Stimulated activated naive CD4-positive, alpha-beta T cell treated with Interleukin-2 at 50 U/mL for 16 hours (primary cell): Measurements from ENCODE around the gene KCNQ1.

Experiments
- DNase-seq: peaks from one replicate; lab custom pipeline; 2025; lab: John Stamatoyannopoulos, UW

The KCNQ1 gene

GRCh38 chr11:2581151-2581930, 136.5 kb downstream of the KCNQ1 start:
- DNase-seq = no peak

- DNase-seq = no peak
Observed at GRCh38 chr11:2581931-2582350, 137.1 kb downstream of the KCNQ1 start.

- no peak for DNase-seq
Observed at GRCh38 chr11:2582351-2582945, 137.6 kb downstream of the KCNQ1 start.

GRCh38 chr11:2582946-2583604, 138.3 kb downstream of the KCNQ1 start:
- DNase-seq = no peak

- no peak for DNase-seq
Observed at GRCh38 chr11:2583605-2583958, 138.8 kb downstream of the KCNQ1 start.

- DNase-seq = no peak
Observed at GRCh38 chr11:2584434-2584811, 139.6 kb downstream of the KCNQ1 start.

GRCh38 chr11:2584812-2585565, 140.2 kb downstream of the KCNQ1 start:
- no peak for DNase-seq

- DNase-seq = no peak
Observed at GRCh38 chr11:2585566-2586086, 140.8 kb downstream of the KCNQ1 start.

- no peak for DNase-seq
Observed at GRCh38 chr11:2586087-2586792, 141.4 kb downstream of the KCNQ1 start.

GRCh38 chr11:2586793-2587131, 142.0 kb downstream of the KCNQ1 start:
- no peak for DNase-seq

- DNase-seq = no peak
Observed at GRCh38 chr11:2587132-2587930, 142.5 kb downstream of the KCNQ1 start.

- DNase-seq = no peak
Observed at GRCh38 chr11:2587976-2588748, 143.4 kb downstream of the KCNQ1 start.

- no peak for DNase-seq
Observed at GRCh38 chr11:2588809-2589537, 144.2 kb downstream of the KCNQ1 start.

- no peak for DNase-seq
Observed at GRCh38 chr11:2589538-2589934, 144.7 kb downstream of the KCNQ1 start.

- no peak for DNase-seq
Observed at GRCh38 chr11:2590131-2590964, 145.5 kb downstream of the KCNQ1 start.

- DNase-seq = no peak
Observed at GRCh38 chr11:2590965-2591754, 146.4 kb downstream of the KCNQ1 start.

GRCh38 chr11:2591805-2592204, 147.0 kb downstream of the KCNQ1 start:
- no peak for DNase-seq
